ENCODE measurements around the gene GALNT10.

The GALNT10 gene

DNA sequence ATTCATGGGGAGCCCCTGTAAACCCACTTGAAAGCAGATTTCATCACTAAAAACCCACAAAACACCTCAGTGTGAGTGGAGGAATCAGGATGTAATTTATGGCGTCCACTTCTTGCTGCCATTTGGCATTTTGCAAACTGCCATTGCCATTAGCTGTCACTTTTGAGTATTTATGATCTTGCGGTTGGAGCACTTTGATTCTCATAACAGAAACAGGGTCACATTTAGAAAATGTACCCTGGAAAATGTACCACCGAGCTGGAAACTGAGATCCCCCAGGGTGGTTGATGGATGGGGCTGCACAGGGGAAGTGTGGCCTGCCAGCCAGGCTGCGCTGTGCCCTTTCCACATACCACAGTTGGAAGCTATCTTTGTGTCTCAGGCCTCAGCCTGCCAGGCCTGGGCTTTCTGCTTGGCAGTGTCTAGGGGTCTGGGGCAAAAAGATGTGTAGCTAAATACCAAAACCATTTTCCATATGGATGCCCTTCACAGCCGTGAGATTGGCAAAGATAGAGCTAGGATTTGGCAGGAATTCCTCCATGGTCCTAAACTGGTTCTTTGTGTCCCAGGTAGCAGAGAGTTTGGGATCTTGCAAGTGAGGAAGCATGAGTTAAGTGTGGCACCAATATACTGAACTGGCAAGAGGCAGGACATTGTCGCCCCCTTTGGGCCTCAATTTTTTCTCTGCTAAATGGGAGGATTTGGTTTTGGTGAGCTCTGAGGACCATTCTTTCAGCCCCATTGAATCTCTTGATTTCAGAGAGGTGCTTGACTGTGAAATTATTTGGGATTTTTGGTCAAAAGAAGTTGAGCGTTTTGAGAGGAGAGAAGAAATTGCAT, 46.2 kb downstream of the GALNT10 start:
- no peak for DNase-seq

DNA sequence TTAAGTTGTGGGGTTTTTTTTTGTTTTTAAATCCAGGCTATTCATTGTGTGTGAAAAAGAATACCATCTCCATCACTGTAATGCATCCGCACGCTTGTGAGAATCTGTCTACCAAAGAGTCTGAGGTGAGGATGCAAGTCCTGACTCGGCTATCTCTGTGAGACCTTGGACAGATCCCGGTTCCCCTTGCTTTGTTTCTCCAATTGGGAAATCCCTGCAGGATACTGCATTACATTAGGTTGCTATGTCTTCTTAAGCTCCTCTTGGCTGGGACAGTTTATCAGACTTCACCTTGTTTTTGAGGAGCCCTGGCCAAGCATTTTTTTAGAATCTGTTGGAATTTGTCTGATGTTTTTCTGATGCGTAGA, 46.8 kb downstream of the GALNT10 start:
- no peak for DNase-seq

DNA sequence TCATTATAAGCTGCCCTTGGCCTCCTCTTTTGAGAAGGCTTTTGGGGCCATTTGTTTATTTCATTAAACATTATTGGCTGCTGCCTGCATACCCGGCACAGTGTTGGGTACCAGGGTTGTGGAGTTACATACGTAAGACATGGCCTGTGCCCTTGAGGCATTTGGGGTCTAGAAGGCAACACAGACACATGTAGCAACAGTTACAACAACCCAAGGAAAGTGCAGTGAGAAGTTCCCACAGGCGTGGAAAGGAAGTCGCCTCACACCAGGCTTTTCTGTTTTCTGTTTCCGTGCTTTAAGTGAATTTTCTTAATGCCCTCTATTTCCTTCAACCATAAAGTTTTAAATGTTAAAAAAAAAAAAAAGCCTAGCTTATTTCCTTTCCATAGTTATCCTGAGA, 47.4 kb downstream of the GALNT10 start:
- no peak for DNase-seq

GRCh38 chr5:154238776-154239481, 48.4 kb downstream of the GALNT10 start:
- no peak for DNase-seq

GRCh38 chr5:154240595-154240994, 50.1 kb downstream of the GALNT10 start:
- no peak for DNase-seq

DNA sequence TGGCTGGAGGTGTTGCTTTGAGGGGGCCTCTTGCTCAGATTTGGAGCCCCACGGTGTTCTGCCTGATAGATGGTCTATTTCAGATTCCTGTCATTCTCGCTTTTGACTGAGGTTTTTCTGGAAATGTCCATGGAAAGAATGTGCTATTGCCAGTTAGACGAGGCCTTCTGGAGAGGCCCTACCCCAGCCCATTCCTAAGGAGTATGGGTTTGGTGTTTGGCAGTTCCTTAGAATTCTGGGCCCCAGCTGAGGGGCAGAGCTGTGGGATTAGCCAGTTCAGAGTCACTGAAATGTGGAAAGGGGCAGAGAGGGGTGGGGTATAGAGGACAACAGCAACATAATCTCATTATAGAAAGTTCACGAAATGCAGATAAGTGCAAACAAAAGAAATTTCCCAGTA, 50.5 kb downstream of the GALNT10 start:
- DNase-seq = no peak

DNA sequence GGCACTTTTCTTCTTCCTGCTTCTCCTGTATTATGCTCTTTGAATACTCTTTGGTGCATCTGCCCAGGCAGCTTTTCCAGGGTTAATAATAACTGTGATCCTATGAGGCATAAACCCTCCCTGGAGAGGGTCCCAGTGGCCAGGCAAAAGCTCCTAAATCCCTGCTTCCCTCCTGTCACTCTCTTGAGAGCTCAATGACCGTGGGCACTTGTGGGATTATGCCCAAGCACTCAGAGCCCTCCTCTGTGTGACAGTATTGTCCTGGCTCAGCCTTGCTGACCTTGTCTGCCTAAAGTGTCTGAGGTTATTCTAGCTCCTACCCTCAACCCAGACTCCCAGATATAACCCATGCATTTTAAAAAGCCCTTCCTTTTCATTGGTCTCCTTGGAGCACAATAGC, 51.9 kb downstream of the GALNT10 start:
- DNase-seq = no peak

- DNase-seq = no peak
Observed at GRCh38 chr5:154242964-154243376, 52.4 kb downstream of the GALNT10 start.

- no peak for DNase-seq
Observed at GRCh38 chr5:154243736-154244135, 53.2 kb downstream of the GALNT10 start.

DNA sequence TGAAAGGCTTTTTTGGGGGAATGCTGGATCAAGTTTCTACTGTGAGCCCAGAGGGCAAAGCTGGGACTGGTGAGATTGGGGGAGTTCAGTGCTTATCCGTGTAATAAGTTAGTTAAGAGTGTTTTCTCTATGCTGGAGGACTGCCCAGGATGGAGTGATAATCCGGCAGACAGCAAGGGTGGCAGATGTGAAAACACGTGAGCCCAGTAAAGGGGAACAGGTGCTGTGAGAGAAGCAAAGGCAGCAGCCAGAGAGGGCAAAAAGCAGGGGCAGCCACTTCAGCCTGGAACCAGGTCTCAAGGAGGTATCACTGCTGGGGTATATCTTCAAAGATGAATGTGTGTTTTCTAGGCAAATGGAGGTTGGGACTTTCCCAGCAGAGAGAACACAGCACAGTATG, 53.9 kb downstream of the GALNT10 start:
- DNase-seq = no peak

DNA sequence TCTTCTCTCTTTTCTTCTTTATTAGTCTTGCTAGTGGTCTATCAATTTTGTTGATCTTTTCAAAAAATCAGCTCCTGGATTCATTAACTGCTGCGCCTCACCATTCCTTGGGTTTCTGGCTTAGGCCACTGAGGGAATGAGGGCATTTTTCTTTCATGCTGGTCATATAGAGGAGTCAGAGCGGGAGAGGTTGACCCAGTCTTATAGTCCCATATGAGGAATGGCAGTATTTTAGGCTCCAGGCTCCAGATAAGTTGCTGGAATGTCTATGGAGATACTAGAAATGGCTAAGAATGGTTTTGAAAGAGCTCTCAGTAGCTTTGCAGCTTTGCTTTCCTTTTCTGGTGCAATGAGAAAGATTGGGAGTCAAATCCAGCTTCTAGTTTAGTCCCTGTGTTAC, 58.2 kb downstream of the GALNT10 start:
- DNase-seq = no peak

DNA sequence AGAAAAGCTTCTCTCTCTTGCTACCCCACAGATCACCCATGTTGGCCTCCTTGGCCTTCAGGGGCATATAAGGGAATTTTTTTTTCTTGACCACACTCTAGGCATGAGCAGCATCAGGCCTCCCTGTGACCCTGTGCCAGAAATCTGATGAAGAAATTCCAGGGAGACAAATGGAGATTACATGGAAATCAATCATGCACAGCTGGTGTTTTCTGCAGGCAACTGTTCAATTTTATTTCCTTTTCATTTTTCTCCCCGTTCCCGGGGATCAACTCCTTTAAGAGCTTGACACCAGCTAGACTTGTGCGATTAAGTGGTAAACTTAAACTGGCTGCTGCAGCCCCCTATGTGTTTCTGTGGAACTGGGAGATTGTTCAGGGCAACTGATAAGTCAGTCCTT, 59.3 kb downstream of the GALNT10 start:
- DNase-seq = no peak

DNA sequence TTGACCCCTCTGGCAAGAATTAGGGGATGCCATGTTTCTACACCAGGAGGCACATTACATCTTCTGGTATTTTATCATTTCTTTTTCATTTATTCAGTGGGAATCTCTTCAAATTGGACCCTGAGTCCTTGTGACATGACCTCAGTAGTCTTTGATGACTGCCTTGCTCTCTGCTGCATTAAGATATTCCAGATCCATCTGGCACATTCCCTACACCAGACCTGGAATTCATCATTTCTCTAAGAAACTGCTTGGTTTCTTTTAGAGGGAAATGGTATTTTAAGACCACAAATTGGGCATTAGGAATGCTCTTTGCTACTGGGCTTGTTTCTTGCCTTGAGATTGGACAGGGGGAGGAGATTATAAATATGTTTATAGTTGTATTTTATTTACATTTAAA, 61.0 kb downstream of the GALNT10 start:
- no peak for DNase-seq

DNA sequence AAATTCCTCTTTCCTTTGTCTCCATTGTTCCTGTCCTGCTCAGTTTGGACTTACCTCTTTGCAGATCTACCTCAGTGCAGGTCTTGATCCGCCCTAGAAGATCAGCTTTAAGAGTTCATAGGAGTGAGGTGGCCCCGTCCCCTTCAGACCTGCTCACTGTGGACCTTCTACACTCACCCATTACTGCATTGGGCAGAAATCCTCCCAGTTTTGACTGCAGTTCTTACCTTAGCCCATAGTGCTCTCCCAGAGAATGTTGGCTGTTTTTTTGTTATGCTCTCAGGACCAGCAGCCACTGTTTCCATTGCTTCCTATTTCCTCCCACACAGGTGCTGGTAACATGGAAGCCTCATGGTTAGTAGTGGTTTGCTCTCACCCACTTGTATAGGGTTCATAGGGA, 63.3 kb downstream of the GALNT10 start:
- no peak for DNase-seq

GRCh38 chr5:154254896-154255295, 64.4 kb downstream of the GALNT10 start:
- no peak for DNase-seq

- DNase-seq = no peak
Observed at GRCh38 chr5:154257046-154257445, 66.5 kb downstream of the GALNT10 start.

- DNase-seq = no peak
Observed at GRCh38 chr5:154258531-154259217, 68.1 kb downstream of the GALNT10 start.

GRCh38 chr5:154260224-154260927, 69.8 kb downstream of the GALNT10 start:
- no peak for DNase-seq

DNA sequence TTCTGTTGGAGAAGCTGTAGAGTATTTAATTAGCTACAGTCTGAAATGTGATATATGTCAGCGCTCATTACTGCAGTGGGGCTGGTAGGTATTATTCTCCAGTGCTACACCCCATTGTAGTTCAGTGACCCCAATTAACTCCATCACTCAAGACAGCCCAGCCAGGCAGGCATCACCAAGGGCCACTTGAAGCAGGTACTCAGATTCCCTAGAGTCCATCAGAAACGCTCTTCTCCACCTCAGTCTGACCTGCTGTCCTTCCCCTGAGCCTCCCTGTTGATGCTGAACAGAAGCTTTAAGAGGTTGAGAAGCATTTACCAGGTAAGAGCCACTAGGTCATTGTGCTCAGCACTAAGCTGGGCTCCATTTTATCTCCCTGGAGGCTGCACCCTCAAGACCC, 71.8 kb downstream of the GALNT10 start:
- DNase-seq = no peak

GRCh38 chr5:154264549-154265196, 74.1 kb downstream of the GALNT10 start:
- no peak for DNase-seq

DNA sequence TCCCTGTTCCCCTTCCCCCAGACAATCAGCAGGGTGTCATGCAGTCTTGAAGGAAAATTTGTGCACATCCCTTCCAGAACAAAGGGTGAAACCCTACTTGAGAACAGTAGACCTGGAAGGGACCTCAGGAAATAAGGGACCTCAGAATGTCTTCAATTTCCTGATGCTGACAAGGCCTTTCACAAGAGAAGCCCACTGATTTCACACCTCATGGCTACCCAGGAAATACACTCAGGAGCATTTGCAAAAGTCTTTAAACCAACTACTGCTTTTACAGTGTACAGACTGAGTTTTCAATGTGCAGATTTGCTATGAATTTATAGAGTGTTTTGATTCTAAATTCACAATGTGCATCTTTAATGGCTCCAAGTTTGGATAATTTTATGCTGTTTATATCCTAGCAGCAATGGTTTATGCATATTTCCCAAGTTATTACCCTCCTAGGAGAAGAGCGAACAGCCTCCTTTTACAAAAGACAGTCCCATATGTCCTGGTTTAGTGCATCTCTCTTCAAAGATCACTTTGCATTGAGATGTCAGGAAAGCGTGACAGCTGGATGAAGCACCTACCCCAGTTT, 74.8 kb downstream of the GALNT10 start:
- DNase-seq = no peak

GRCh38 chr5:154267516-154267915, 77.0 kb downstream of the GALNT10 start:
- no peak for DNase-seq
